Muscle layer of colon (tissue), 2 donors: ENCODE results near the gene BRWD1.
"Not testable (repeated sequence)": the region's sequence is repeated elsewhere in the genome, so short reads cannot be mapped to it uniquely, and the experiment has no call there.

Source experiments
- H3K27ac ChIP-seq: one replicate; pipeline ENCODE4 v1.7.0; 2013; ENCODE audit warnings: low read depth, mild to moderate bottlenecking, low read length, moderate library complexity
- H3K27me3 ChIP-seq, 2 donors: one replicate each; pipeline ENCODE4 v1.7.0; 2013; ENCODE audit warnings: low read length in 2 of 2, mild to moderate bottlenecking in 2 of 2; ENCODE audit not compliant: insufficient read depth in 2 of 2, control insufficient read depth in 1 of 2
- H3K36me3 ChIP-seq: one replicate; pipeline ENCODE4 v1.7.0; 2013; ENCODE audit warnings: mild to moderate bottlenecking, low read length; ENCODE audit not compliant: insufficient read depth
- H3K4me1 ChIP-seq: one replicate; pipeline ENCODE4 v1.7.0; 2013; ENCODE audit warnings: mild to moderate bottlenecking, low read length; ENCODE audit not compliant: insufficient read depth
- H3K4me3 ChIP-seq, 2 donors: one replicate each; pipeline ENCODE4 v1.7.0; 2013; ENCODE audit warnings: low read length in 2 of 2, low read depth in 1 of 2, mild to moderate bottlenecking in 1 of 2, moderate library complexity in 1 of 2
- H3K9ac ChIP-seq: one replicate; pipeline ENCODE4 v1.7.0; 2013; ENCODE audit warnings: low read length
- H3K9me3 ChIP-seq: one replicate; pipeline ENCODE4 v1.7.0; 2013; ENCODE audit warnings: mild to moderate bottlenecking, low read length
- donor health status: abdominal sarcoma.
- donor health status: Adenocarcinoma of cecum.

Gene BRWD1

DNA sequence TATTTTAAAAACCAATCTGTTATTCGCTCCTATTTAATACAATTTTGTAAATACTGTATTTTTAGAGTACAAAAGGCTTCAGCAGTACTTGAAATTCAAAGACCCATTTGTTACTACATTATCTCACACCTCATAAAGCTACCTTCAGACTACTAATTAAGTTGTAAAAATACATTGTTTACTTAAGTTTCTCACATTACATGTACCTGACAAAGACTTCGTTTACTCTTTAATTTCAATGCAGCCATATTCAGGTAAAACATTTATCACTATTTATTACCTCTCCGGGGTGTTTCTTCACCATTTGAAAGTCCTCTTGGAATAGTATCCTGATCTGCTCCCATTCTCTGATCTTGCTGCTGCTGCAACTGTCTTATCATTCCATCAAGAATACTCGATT lies 55.2 kb downstream of the BRWD1 start:
- no peaks in the 10 kb centered on the region for H3K4me1 ChIP-seq
- H3K4me3 ChIP-seq: no peak overlapping the region
- H3K36me3 ChIP-seq: peaks cover 38% of the 10 kb centered on the region
- H3K27ac ChIP-seq: no peak overlapping the region
- H3K9me3 ChIP-seq: no peaks in the 10 kb centered on the region
- H3K9ac ChIP-seq: no peak overlapping the region
- H3K27me3 ChIP-seq: no peaks in the 10 kb centered on the region

DNA sequence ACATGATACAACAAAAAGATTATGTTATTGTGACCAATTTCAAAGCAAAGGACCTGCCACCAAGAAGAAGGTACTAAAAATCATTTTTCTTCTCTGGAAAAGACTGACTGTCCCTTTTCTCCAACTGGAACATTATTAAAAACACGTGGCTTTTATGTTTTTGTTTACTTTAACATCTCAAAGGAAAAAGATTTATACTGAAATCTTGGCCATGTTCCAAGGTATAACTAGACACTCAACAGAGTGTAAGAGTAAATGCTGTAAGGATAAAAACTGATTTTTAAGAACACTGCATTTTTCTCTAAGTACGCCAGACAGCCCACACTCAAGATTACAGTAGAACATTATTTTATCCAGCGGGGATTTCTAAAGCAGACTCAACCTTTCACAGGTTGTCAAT lies 62.1 kb downstream of the BRWD1 start:
- Histone ChIP-seq H3K4me3 (no peak overlapping the region), H3K27ac (no peak overlapping the region), H3K36me3 (peaks cover 28% of the 10 kb centered on the region), H3K4me1 (peaks cover 17% of the 10 kb centered on the region), H3K27me3 (no peaks in the 10 kb centered on the region), H3K9ac (no peak overlapping the region), H3K9me3 (no peaks in the 10 kb centered on the region)

GRCh38 chr21:39238275-39238674 lies 75.2 kb downstream of the BRWD1 start:
- H3K27ac ChIP-seq: no peak overlapping the region
- H3K9ac ChIP-seq: no peak overlapping the region
- no peak overlapping the region for H3K4me3 ChIP-seq
- H3K36me3 ChIP-seq: peaks cover 41% of the 10 kb centered on the region
- no peaks in the 10 kb centered on the region for H3K4me1 ChIP-seq
- H3K9me3 ChIP-seq: no peaks in the 10 kb centered on the region
- no peaks in the 10 kb centered on the region for H3K27me3 ChIP-seq

GRCh38 chr21:39232861-39233291 lies 80.6 kb downstream of the BRWD1 start:
- Histone ChIP-seq H3K27me3 (no peaks in the 10 kb centered on the region), H3K4me3 (no peak overlapping the region), H3K4me1 (no peaks in the 10 kb centered on the region), H3K9ac (no peak overlapping the region), H3K27ac (no peak overlapping the region), H3K36me3 (peaks cover 37% of the 10 kb centered on the region), H3K9me3 (no peaks in the 10 kb centered on the region)

GRCh38 chr21:39224930-39225329 lies 88.5 kb downstream of the BRWD1 start:
- no peak overlapping the region for H3K9ac ChIP-seq
- H3K4me3 ChIP-seq: no peak overlapping the region
- peaks cover 30% of the 10 kb centered on the region for H3K36me3 ChIP-seq
- no peaks in the 10 kb centered on the region for H3K4me1 ChIP-seq
- H3K27ac ChIP-seq: no peak overlapping the region
- no peaks in the 10 kb centered on the region for H3K9me3 ChIP-seq
- no peaks in the 10 kb centered on the region for H3K27me3 ChIP-seq

DNA sequence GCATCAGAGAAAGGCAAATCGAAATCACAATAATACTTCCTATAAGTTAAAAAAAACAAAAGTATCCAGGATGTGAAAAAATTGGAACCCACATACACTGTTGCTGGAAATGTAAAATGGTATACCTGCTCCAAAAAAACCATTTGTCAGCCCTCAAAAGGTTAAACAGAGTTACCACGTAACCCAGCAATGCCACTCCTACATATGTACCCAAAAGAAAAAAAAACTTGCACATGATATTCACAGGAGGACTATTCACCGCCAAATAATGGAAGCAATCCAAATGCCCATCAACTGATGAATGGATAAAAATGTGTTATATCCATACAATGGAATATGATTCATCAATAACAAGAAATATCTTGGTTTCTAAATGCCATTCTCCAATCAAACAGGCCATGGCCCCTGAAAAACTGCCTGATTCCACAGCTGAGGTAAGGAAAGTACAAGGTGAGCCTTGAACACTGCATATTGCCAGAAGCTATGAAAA lies 91.4 kb downstream of the BRWD1 start:
- H3K27ac ChIP-seq: no peak overlapping the region
- H3K4me3 ChIP-seq: no peak overlapping the region
- no peaks in the 10 kb centered on the region for H3K4me1 ChIP-seq
- H3K9ac ChIP-seq: no peak overlapping the region
- H3K9me3 ChIP-seq: no peaks in the 10 kb centered on the region
- peaks cover 24% of the 10 kb centered on the region for H3K36me3 ChIP-seq
- no peaks in the 10 kb centered on the region for H3K27me3 ChIP-seq

DNA sequence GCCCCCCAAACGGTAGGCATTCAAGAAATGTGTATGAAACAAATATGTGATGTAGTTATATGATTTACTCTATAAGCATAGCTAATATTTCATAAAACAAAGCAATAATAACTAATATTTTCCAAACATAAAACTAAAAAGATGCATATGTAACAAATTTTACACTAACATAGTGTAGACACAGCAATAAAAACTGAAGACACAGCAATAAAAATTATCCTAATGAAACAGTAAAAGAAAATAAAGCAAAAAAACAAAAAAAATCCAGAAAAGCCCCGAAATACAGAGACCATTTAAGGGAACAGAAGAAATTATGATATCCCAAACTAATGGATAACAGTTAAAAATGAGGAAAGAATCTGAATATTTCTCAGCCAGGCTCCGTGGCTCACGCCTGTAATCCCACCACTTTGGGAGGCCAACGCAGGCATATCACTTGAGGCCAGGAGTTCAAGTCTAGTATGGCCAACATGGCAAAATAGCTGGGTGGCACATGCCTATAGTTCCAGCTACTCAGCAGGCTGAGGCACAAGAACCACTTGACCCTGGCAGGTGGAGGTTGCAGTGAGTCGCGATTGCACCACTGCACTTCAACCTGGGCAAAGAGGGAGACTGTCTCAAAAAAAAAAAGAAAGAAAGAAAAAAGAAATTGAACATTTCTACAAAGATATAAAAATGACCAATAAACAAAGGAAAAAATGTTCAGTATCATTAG lies 92.0 kb downstream of the BRWD1 start:
- no peak overlapping the region for H3K27ac ChIP-seq
- no peak overlapping the region for H3K9ac ChIP-seq
- no peaks in the 10 kb centered on the region for H3K4me1 ChIP-seq
- peaks cover 24% of the 10 kb centered on the region for H3K36me3 ChIP-seq
- no peaks in the 10 kb centered on the region for H3K9me3 ChIP-seq
- no peak overlapping the region for H3K4me3 ChIP-seq
- no peaks in the 10 kb centered on the region for H3K27me3 ChIP-seq

GRCh38 chr21:39220875-39221274 lies 92.6 kb downstream of the BRWD1 start:
- not testable (repeated sequence) for H3K27me3 ChIP-seq, H3K9ac ChIP-seq, H3K4me1 ChIP-seq, H3K9me3 ChIP-seq, H3K27ac ChIP-seq, H3K4me3 ChIP-seq
- peaks cover 24% of the 10 kb centered on the region for H3K36me3 ChIP-seq

DNA sequence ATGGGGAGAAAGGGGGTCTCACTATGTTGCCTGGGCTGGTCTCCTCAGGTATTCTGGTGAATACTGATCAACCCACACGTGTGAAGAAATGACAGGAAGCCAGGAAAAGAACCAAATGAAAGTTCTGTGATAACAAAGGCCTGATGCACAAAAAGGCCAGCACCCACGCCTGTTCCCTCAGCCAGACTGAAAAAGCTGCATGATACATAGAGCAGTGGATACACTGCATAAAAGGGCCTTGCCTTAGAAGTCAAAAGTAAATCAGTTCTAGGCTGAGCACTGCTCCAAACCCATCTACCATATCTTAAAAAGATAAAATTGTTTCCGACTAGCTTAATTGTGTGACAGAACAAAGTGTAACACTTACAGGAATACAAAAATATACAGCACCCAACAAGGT lies 93.3 kb downstream of the BRWD1 start:
- H3K9ac ChIP-seq: no peak overlapping the region
- no peak overlapping the region for H3K27ac ChIP-seq
- no peak overlapping the region for H3K4me3 ChIP-seq
- no peaks in the 10 kb centered on the region for H3K9me3 ChIP-seq
- no peaks in the 10 kb centered on the region for H3K4me1 ChIP-seq
- H3K27me3 ChIP-seq: no peaks in the 10 kb centered on the region
- peaks cover 24% of the 10 kb centered on the region for H3K36me3 ChIP-seq

DNA sequence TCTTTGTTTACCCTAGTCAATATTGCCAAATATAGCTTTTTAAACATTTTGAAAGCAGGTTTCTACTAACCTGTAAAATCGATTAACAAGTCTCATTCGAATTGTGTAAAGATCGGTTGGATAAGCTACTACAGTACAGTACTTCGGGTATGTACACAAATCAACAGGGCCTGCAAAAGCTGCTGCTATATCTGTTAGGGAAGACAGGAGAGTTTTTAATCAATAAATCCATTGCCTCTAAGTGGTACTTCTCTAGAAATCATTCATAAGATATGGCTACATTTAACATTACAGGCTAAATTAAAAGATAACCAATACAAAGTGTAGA lies 95.4 kb downstream of the BRWD1 start:
- H3K27me3 ChIP-seq: no peaks in the 10 kb centered on the region
- no peak overlapping the region for H3K9ac ChIP-seq
- no peaks in the 10 kb centered on the region for H3K9me3 ChIP-seq
- no peak overlapping the region for H3K4me3 ChIP-seq
- H3K36me3 ChIP-seq: peaks cover 14% of the 10 kb centered on the region
- no peaks in the 10 kb centered on the region for H3K4me1 ChIP-seq
- no peak overlapping the region for H3K27ac ChIP-seq

- no peaks in the 10 kb centered on the region for H3K27me3 ChIP-seq
- peaks cover 14% of the 10 kb centered on the region for H3K36me3 ChIP-seq
- H3K9me3 ChIP-seq: no peaks in the 10 kb centered on the region
- H3K4me3 ChIP-seq: no peak overlapping the region
- no peaks in the 10 kb centered on the region for H3K4me1 ChIP-seq
- H3K9ac ChIP-seq: no peak overlapping the region
- H3K27ac ChIP-seq: no peak overlapping the region
Observed at GRCh38 chr21:39217356-39218081, 95.9 kb downstream of the BRWD1 start.

- H3K9me3 ChIP-seq: no peaks in the 10 kb centered on the region
Observed at GRCh38 chr21:39216290-39216689, 97.1 kb downstream of the BRWD1 start.

More at GRCh38 chr21:39216290-39216689, 97.1 kb downstream of the BRWD1 start:
- H3K4me1 ChIP-seq: no peaks in the 10 kb centered on the region
- H3K9ac ChIP-seq: no peak overlapping the region
- H3K36me3 ChIP-seq: peaks cover 14% of the 10 kb centered on the region
- no peak overlapping the region for H3K4me3 ChIP-seq
- H3K27ac ChIP-seq: no peak overlapping the region
- no peaks in the 10 kb centered on the region for H3K27me3 ChIP-seq
